Mesenchymal stem cell (in vitro differentiated cells and primary cell): ENCODE data around the gene STOM.
"Not testable (repeated sequence)": the region's sequence is repeated elsewhere in the genome, so short reads cannot be mapped to it uniquely, and the experiment has no call there.

ENCODE experiments used
- DNase-seq: peaks from one replicate; pipeline ENCODE4 v3.0.0-alpha.2; 2013
- H2AFZ ChIP-seq: one replicate; pipeline ENCODE4 v1.6.1; 2013; ENCODE audit warnings: low read depth, mild to moderate bottlenecking, control low read depth, inconsistent platforms, low read length, moderate library complexity
- H2AK5ac ChIP-seq: 2 replicates; pipeline ENCODE4 v1.6.1; 2013; ENCODE audit warnings: low read length, moderate library complexity, mild to moderate bottlenecking, inconsistent platforms; ENCODE audit not compliant: severe bottlenecking
- H2BK120ac ChIP-seq: one replicate; pipeline ENCODE4 v1.6.1; 2013; ENCODE audit warnings: low read depth, mild to moderate bottlenecking, inconsistent platforms, low read length, moderate library complexity
- H2BK12ac ChIP-seq, 2 experiments: one replicate each; pipeline ENCODE4 v1.6.1; 2013; ENCODE audit warnings: inconsistent platforms in 2 of 2, low read length in 2 of 2, mild to moderate bottlenecking in 2 of 2, moderate library complexity in 2 of 2, control low read depth in 1 of 2
- H2BK15ac ChIP-seq: one replicate; pipeline ENCODE4 v1.6.1; 2013; ENCODE audit warnings: mild to moderate bottlenecking, low read depth, inconsistent platforms; ENCODE audit not compliant: poor library complexity, severe bottlenecking
- H2BK5ac ChIP-seq: 2 replicates; pipeline ENCODE4 v1.6.1; 2013; ENCODE audit warnings: low read depth, mild to moderate bottlenecking, low read length, control low read depth, inconsistent platforms; ENCODE audit not compliant: poor library complexity, severe bottlenecking
- H3K14ac ChIP-seq, 2 experiments: one replicate each; pipeline ENCODE4 v1.6.1; 2013; ENCODE audit warnings: inconsistent platforms in 2 of 2, low read length in 2 of 2, control low read depth in 1 of 2, mild to moderate bottlenecking in 1 of 2, moderate library complexity in 1 of 2
- H3K18ac ChIP-seq, 2 experiments: one replicate each; pipeline ENCODE4 v1.6.1; 2013; ENCODE audit warnings: inconsistent platforms in 2 of 2, low read length in 2 of 2, control low read depth in 1 of 2, low read depth in 1 of 2, mild to moderate bottlenecking in 1 of 2
- H3K23ac ChIP-seq, 2 experiments: one replicate each; pipeline ENCODE4 v1.6.1; 2013; ENCODE audit warnings: inconsistent platforms in 2 of 2, low read length in 2 of 2, mild to moderate bottlenecking in 2 of 2, moderate library complexity in 2 of 2, control low read depth in 1 of 2
- H3K27ac ChIP-seq: 2 replicates; pipeline ENCODE4 v1.5.1; 2013; ENCODE audit warnings: mild to moderate bottlenecking, moderate library complexity, low read length, control low read depth, inconsistent platforms; ENCODE audit not compliant: poor library complexity, severe bottlenecking
- H3K27me3 ChIP-seq, 2 experiments: 2 replicates each; pipeline versions ENCODE4 v1.6.1 to v1.7.0; 2013; ENCODE audit warnings: low read length in 2 of 2, mild to moderate bottlenecking in 2 of 2, moderate library complexity in 2 of 2, control low read depth in 1 of 2, inconsistent platforms in 1 of 2; ENCODE audit not compliant: control insufficient read depth in 1 of 2, insufficient read depth in 1 of 2
- H3K36me3 ChIP-seq, 2 experiments: 2 replicates each; pipeline versions ENCODE4 v1.6.1 to v1.7.0; 2013; ENCODE audit warnings: low read length in 2 of 2, control low read depth in 1 of 2, inconsistent platforms in 1 of 2, low read depth in 1 of 2, mild to moderate bottlenecking in 1 of 2; ENCODE audit not compliant: insufficient read depth in 2 of 2, control insufficient read depth in 1 of 2
- H3K4ac ChIP-seq, 2 experiments: one replicate each; pipeline ENCODE4 v1.6.1; 2013; ENCODE audit warnings: inconsistent platforms in 2 of 2, low read length in 2 of 2, mild to moderate bottlenecking in 2 of 2, moderate library complexity in 2 of 2, control low read depth in 1 of 2, low read depth in 1 of 2
- H3K4me1 ChIP-seq: 2 replicates; pipeline ENCODE4 v1.6.1; 2013; ENCODE audit warnings: low read depth, low read length, control low read depth; ENCODE audit not compliant: control insufficient read depth, insufficient read depth
- H3K4me2 ChIP-seq: 2 replicates; pipeline ENCODE4 v1.6.1; 2013; ENCODE audit warnings: low read length, mild to moderate bottlenecking, inconsistent platforms; ENCODE audit not compliant: poor library complexity, severe bottlenecking
- H3K4me3 ChIP-seq, 2 experiments: 2 replicates each; pipeline versions ENCODE4 v1.5.1 to v1.7.0; 2013; ENCODE audit warnings: low read length in 2 of 2, mild to moderate bottlenecking in 2 of 2, control low read depth in 1 of 2, low read depth in 1 of 2; ENCODE audit not compliant: insufficient read depth in 1 of 2
- H3K79me1 ChIP-seq: replicated peaks from 2 replicates; pipeline ENCODE4 v1.6.1; 2013; ENCODE audit warnings: mild to moderate bottlenecking, control low read depth, low read length, inconsistent platforms; ENCODE audit not compliant: poor library complexity, severe bottlenecking
- H3K9ac ChIP-seq: 2 replicates; pipeline ENCODE4 v1.7.0; 2013; ENCODE audit warnings: mild to moderate bottlenecking, low read length, moderate library complexity
- H3K9me3 ChIP-seq: 2 replicates; pipeline ENCODE4 v1.7.0; 2013; ENCODE audit warnings: mild to moderate bottlenecking, low read length; ENCODE audit not compliant: control insufficient read depth
- H4K8ac ChIP-seq: one replicate; pipeline ENCODE4 v1.6.1; 2013; ENCODE audit warnings: inconsistent platforms, mild to moderate bottlenecking, low read length, moderate library complexity
- H4K91ac ChIP-seq: one replicate; pipeline ENCODE4 v1.6.1; 2013; ENCODE audit warnings: mild to moderate bottlenecking, low read length, inconsistent platforms
- WGBS: methylation state at CpG from one replicate; pipeline ENCODE4 v1.1.7; 2013; ENCODE audit warnings: mixed read lengths; 5-methylcytosine and 5-hydroxymethylcytosine counted together

The STOM gene

GRCh38 chr9:121399883-121400607 lies 30.0 kb upstream of the STOM start:
- DNase-seq, result peak; percentile 81
- Histone ChIP-seq H2BK12ac (peak overlapping the region in 1 of 2 experiments; percentile 77), H2BK15ac (no peak overlapping the region), H4K91ac (no peak overlapping the region), H3K36me3 (no peaks in the 10 kb centered on the region), H3K18ac (no peak overlapping the region), H3K4me1 (peaks cover 2% of the 10 kb centered on the region), H3K4me3 (no peak overlapping the region), H3K9ac (peak overlapping the region; percentile 67), H3K9me3 (no peaks in the 10 kb centered on the region), H2AK5ac (peak overlapping the region; percentile 86), H4K8ac (no peak overlapping the region), H3K4me2 (no peak overlapping the region), H2BK5ac (peak overlapping the region; percentile 25), H2BK120ac (peak overlapping the region; percentile 49), H3K27me3 (no peaks in the 10 kb centered on the region), H3K27ac (no peak overlapping the region), H3K14ac (no peak overlapping the region), H2AFZ (no peak overlapping the region), H3K23ac (no peak overlapping the region), H3K79me1 (no peaks in the 10 kb centered on the region), H3K4ac (peak overlapping the region in 1 of 2 experiments; percentile 64)
- WGBS, result 47% methylated on average over 4 of the region's 9 CpGs

DNA sequence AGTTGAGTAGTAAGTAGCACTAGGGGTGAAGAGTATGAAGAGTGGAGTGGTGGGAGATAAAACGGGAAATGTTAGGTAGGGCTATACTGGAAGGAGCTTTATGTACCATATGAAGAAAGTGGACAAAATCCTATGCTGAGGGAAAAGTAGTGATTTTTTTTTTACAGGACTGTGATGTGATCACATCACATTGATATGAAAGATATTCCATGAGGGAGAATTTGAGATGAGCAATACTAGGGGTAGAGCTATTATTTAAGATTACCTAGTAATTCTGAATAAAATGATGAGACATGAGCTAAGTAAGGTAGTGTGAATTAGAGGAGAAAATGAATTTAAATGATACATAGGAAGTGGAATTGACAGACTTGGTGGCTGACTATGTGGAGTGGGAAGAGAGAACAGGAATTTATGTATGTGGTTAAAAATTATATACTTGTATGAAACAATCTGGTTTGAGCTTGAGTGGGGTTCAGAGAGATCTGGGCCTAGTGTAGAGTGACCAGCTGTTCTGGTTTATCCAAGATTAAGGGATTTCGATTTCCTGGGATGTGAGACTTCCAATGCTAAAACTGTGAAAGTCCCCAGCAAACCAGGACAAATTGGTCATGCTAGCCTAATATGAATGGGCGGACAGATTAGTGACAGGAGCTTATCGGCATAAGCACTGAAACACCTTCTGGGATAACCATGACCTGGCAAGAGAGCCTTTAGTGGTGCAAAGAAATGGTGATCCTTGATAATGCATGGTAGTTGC lies 29.3 kb upstream of the STOM start:
- Histone ChIP-seq H3K4ac (peak overlapping the region in 1 of 2 experiments; percentile 64), H2AFZ (peak overlapping the region; percentile 14), H2BK12ac (peak overlapping the region; percentile 77 to 78), H2BK5ac (peak overlapping the region; percentile 25), H3K14ac (no peak overlapping the region), H2BK15ac (no peak overlapping the region), H3K36me3 (no peaks in the 10 kb centered on the region), H3K4me1 (peaks cover 2% of the 10 kb centered on the region), H3K9ac (peak overlapping the region; percentile 67), H3K27ac (peak overlapping the region; percentile 43), H3K23ac (no peak overlapping the region), H3K4me3 (no peak overlapping the region), H3K4me2 (no peak overlapping the region), H3K18ac (peak overlapping the region; percentile 12 to 40), H2BK120ac (peak overlapping the region; percentile 49), H4K8ac (peak overlapping the region; percentile 54), H3K27me3 (no peaks in the 10 kb centered on the region), H2AK5ac (peak overlapping the region; percentile 86), H3K79me1 (no peaks in the 10 kb centered on the region), H4K91ac (no peak overlapping the region), H3K9me3 (no peaks in the 10 kb centered on the region)
- WGBS, result 90% methylated on average over 4 of the region's 4 CpGs
- DNase-seq, result peak; percentile 9

- H2BK120ac ChIP-seq, result no peak overlapping the region
- no peak overlapping the region for H2AK5ac ChIP-seq
- H4K8ac ChIP-seq, result no peak overlapping the region
- no peak overlapping the region for H3K18ac ChIP-seq
- H3K9me3 ChIP-seq, result no peaks in the 10 kb centered on the region
- peak overlapping the region in 1 of 2 experiments; percentile 8 for H2BK12ac ChIP-seq
- no peak overlapping the region for H2BK15ac ChIP-seq
- H3K9ac ChIP-seq, result peak overlapping the region; percentile 67
- 1% methylated on average over 4 of the region's 5 CpGs for WGBS
- H3K14ac ChIP-seq, result no peak overlapping the region
- no peak overlapping the region for H3K23ac ChIP-seq
- H2AFZ ChIP-seq, result no peak overlapping the region
- H3K4me2 ChIP-seq, result no peak overlapping the region
- peak overlapping the region; percentile 84 for H3K27ac ChIP-seq
- H3K4me1 ChIP-seq, result peaks cover 2% of the 10 kb centered on the region
- no peaks in the 10 kb centered on the region for H3K79me1 ChIP-seq
- no peaks in the 10 kb centered on the region for H3K27me3 ChIP-seq
- peak; percentile 99 for DNase-seq
- H4K91ac ChIP-seq, result no peak overlapping the region
- no peak overlapping the region for H3K4ac ChIP-seq
- no peak overlapping the region for H3K4me3 ChIP-seq
- H2BK5ac ChIP-seq, result no peak overlapping the region
- no peaks in the 10 kb centered on the region for H3K36me3 ChIP-seq
These were observed 28.3 kb upstream of the STOM start for GRCh38 chr9:121398374-121398773.

GRCh38 chr9:121397277-121397676 lies 27.2 kb upstream of the STOM start:
- H3K9ac ChIP-seq, H2AFZ ChIP-seq, H3K4me1 ChIP-seq, H3K36me3 ChIP-seq, H2AK5ac ChIP-seq, H3K14ac ChIP-seq, DNase-seq, H2BK120ac ChIP-seq, H3K27me3 ChIP-seq, H3K79me1 ChIP-seq, H2BK12ac ChIP-seq, H2BK15ac ChIP-seq, H3K27ac ChIP-seq, H3K18ac ChIP-seq, H3K9me3 ChIP-seq, H3K4me3 ChIP-seq, H4K8ac ChIP-seq, H2BK5ac ChIP-seq, H3K23ac ChIP-seq, H4K91ac ChIP-seq, H3K4me2 ChIP-seq, H3K4ac ChIP-seq: not testable (repeated sequence)
- WGBS, result no CpG with 5 or more reads among the region's 1 CpG
